Lower lobe of right lung (tissue), 2 donors: Measurements from ENCODE around the gene ATOX1. TPM values are rescaled to one million over a fixed set of nuclear protein-coding genes. Genes with fewer than 3 reads are reported as not detected.
A peak's percentile ranks its signal among the peaks of the same experiment; 100 is the strongest.

ENCODE experiments used
- ATAC-seq, 2 donors: fragments of 200-7000 bp; cut with Tn5 transposase; one replicate each; pipeline ENCODE4 v1.9.1; 2020 to 2022; ENCODE audit warnings: mild to moderate bottlenecking in 2 of 2, moderate library complexity in 2 of 2
- DNase-seq: peaks from one replicate; pipeline ENCODE4 v3.0.0-alpha.2; 2020
- H3K27ac ChIP-seq: fragments of 200-600 bp; one replicate; pipeline ENCODE4 v1.8.0; 2022
- H3K27me3 ChIP-seq: fragments of 200-600 bp; one replicate; pipeline ENCODE4 v1.8.0; 2022; ENCODE audit warnings: low read depth
- H3K36me3 ChIP-seq: fragments of 200-600 bp; one replicate; pipeline ENCODE4 v1.8.0; 2022; ENCODE audit warnings: mild to moderate bottlenecking
- H3K4me1 ChIP-seq: fragments of 200-600 bp; one replicate; pipeline ENCODE4 v1.8.0; 2022
- H3K4me3 ChIP-seq: fragments of 200-600 bp; one replicate; pipeline ENCODE4 v1.8.0; 2022; ENCODE audit warnings: mild to moderate bottlenecking
- H3K9me3 ChIP-seq: fragments of 200-600 bp; one replicate; pipeline ENCODE4 v1.8.0; 2022
- intact Hi-C: fragments of 100-400 bp; cut with DNase I; formaldehyde crosslinking; loops from one replicate; pipeline ENCODE4 v1.11.0; 2022
- total RNA-seq: library from RNA; stranded (reverse); fragmentation: NEBNext Ultra II Directional; extraction: Animal tissue kit (Norgen Biotek cat#: 25700); gene quantifications from one replicate; pipeline ENCODE4 v1.2.1, GENCODE V29; 2021
- TF ChIP-seq, protein P1 (sequence below): fragments of 200-600 bp; IDR thresholded peaks from one replicate; pipeline ENCODE4 v1.8.0; 2022; ENCODE audit warnings: antibody characterized with exemption, mild to moderate bottlenecking
- donor health status: DM: no; HTN: yes; CAD: no; lungs with severe emphysema.

Gene ATOX1
- total RNA-seq, 1 donor from 2014 or later, result 68.2 TPM

GRCh38 chr5:151781201-151781600 lies 22.8 kb upstream of the ATOX1 start:
- Histone ChIP-seq H3K4me1 (peaks cover 71% of the 10 kb centered on the region), H3K9me3 (no peaks in the 10 kb centered on the region), H3K27me3 (no peaks in the 10 kb centered on the region), H3K27ac (no peak overlapping the region), H3K36me3 (peaks cover 5% of the 10 kb centered on the region), H3K4me3 (no peak overlapping the region)
- intact Hi-C loops, result no loop called here
- TF ChIP-seq, protein P1, sequence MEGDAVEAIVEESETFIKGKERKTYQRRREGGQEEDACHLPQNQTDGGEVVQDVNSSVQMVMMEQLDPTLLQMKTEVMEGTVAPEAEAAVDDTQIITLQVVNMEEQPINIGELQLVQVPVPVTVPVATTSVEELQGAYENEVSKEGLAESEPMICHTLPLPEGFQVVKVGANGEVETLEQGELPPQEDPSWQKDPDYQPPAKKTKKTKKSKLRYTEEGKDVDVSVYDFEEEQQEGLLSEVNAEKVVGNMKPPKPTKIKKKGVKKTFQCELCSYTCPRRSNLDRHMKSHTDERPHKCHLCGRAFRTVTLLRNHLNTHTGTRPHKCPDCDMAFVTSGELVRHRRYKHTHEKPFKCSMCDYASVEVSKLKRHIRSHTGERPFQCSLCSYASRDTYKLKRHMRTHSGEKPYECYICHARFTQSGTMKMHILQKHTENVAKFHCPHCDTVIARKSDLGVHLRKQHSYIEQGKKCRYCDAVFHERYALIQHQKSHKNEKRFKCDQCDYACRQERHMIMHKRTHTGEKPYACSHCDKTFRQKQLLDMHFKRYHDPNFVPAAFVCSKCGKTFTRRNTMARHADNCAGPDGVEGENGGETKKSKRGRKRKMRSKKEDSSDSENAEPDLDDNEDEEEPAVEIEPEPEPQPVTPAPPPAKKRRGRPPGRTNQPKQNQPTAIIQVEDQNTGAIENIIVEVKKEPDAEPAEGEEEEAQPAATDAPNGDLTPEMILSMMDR, result no peak
- no peak for ATAC-seq
- DNase-seq, result no peak

- no peaks in the 10 kb centered on the region for H3K27me3 ChIP-seq
- no peak for DNase-seq
- H3K4me3 ChIP-seq, result no peak overlapping the region
- intact Hi-C loops, result no loop called here
- H3K4me1 ChIP-seq, result peaks cover 72% of the 10 kb centered on the region
- peaks cover 5% of the 10 kb centered on the region for H3K36me3 ChIP-seq
- ATAC-seq, result no peak
- no peak overlapping the region for H3K27ac ChIP-seq
- TF ChIP-seq, protein P1, result no peak
- no peaks in the 10 kb centered on the region for H3K9me3 ChIP-seq
Observed at GRCh38 chr5:151780348-151780747, 21.9 kb upstream of the ATOX1 start.

DNA sequence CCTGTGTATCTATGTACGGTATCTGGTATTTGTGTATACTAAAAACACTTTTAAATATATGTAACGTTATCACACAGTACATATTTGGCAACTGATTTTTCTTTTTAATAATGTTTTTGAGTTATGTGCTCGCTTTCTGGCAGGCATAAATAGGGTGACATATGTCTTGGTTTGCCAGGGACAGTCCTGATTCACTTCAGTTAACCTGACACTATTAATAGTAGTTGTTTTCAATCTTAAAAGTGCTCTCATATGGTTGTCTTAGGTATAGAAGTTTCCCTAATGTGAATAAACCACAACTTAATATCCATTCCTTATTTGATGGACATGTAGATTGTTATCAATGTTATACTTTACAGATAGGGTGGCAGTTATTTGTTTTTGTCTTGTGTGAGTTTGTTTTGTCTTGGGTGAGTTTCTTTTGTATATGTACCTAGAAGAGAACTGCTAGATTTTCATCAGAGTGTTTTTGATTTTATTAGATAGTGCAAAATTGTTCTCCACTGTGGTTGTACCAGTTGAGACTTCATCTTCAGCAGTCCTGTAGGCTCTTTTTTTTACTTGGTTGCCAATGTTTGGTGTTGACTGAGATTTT lies 21.2 kb upstream of the ATOX1 start:
- Histone ChIP-seq H3K27me3 (no peaks in the 10 kb centered on the region), H3K27ac (no peak overlapping the region), H3K4me3 (no peak overlapping the region), H3K9me3 (no peaks in the 10 kb centered on the region), H3K4me1 (peaks cover 72% of the 10 kb centered on the region), H3K36me3 (peaks cover 5% of the 10 kb centered on the region)
- intact Hi-C loops, result no loop called here
- DNase-seq, result no peak
- no peak for ATAC-seq
- TF ChIP-seq, protein P1, result no peak

- DNase-seq (no peak), ATAC-seq (no peak)
- TF ChIP-seq, protein P1, result no peak
- Histone ChIP-seq H3K4me3 (peak overlapping the region; percentile 2), H3K27ac (no peak overlapping the region), H3K27me3 (no peaks in the 10 kb centered on the region), H3K4me1 (peaks cover 55% of the 10 kb centered on the region), H3K36me3 (peaks cover 5% of the 10 kb centered on the region), H3K9me3 (no peaks in the 10 kb centered on the region)
- intact Hi-C loops, result no loop called here
Observed at GRCh38 chr5:151775025-151775606, 16.7 kb upstream of the ATOX1 start.

DNA sequence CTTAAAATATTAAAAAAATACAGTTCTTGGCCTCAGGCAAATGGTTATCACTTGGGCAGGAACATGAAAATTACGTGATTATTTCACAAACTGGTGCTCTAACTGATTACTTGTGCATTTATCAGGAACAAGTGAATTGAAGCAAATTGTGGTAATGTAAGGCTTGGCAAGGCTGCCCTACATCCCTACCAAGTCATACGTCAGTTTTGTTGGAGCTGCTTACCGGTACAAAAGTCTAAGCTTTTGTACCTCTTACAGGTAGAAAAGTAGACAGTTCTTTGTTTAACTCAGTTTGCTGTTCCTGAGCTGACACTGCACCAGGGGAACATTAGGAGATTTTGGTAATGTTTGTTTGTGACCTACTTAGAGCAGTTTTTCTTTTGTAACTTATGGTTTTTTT lies 15.5 kb upstream of the ATOX1 start:
- Histone ChIP-seq H3K4me1 (peaks cover 50% of the 10 kb centered on the region), H3K27ac (no peak overlapping the region), H3K4me3 (peak overlapping the region; percentile 81), H3K27me3 (no peaks in the 10 kb centered on the region), H3K9me3 (no peaks in the 10 kb centered on the region), H3K36me3 (peaks cover 5% of the 10 kb centered on the region)
- ATAC-seq (no peak), DNase-seq (no peak)
- intact Hi-C loops, result no loop called here
- TF ChIP-seq, protein P1, result no peak
